ENCODE measurements around the gene ZC3H4.
"Not testable (repeated sequence)": the region's sequence is repeated elsewhere in the genome, so short reads cannot be mapped to it uniquely, and the experiment has no call there.

The ZC3H4 gene

GRCh38 chr19:47107953-47108746, 5.4 kb downstream of the ZC3H4 start:
- no peak for DNase-seq (ENCODE audit: low spot score)

- no peak for DNase-seq (ENCODE audit: low spot score)
Observed at GRCh38 chr19:47107202-47107952, 6.2 kb downstream of the ZC3H4 start.

GRCh38 chr19:47106821-47107201, 6.8 kb downstream of the ZC3H4 start:
- no peak for DNase-seq (ENCODE audit: low spot score)

- no peak for DNase-seq (ENCODE audit: low spot score)
Observed at GRCh38 chr19:47105874-47106273, 7.7 kb downstream of the ZC3H4 start.

- no peak for DNase-seq (ENCODE audit: low spot score)
Observed at GRCh38 chr19:47104680-47105079, 8.9 kb downstream of the ZC3H4 start.

- DNase-seq (ENCODE audit: low spot score) = no peak
Observed at GRCh38 chr19:47102346-47103060, 11.1 kb downstream of the ZC3H4 start.

- not testable (repeated sequence) for DNase-seq (ENCODE audit: low spot score)
Observed at GRCh38 chr19:47101116-47101515, 12.5 kb downstream of the ZC3H4 start.

GRCh38 chr19:47100290-47100689, 13.3 kb downstream of the ZC3H4 start:
- DNase-seq (ENCODE audit: low spot score) = no peak

- DNase-seq (ENCODE audit: low spot score) = no peak
Observed at GRCh38 chr19:47099576-47100050, 14.0 kb downstream of the ZC3H4 start.

GRCh38 chr19:47098608-47099007, 15.0 kb downstream of the ZC3H4 start:
- DNase-seq (ENCODE audit: low spot score) = no peak

- no peak for DNase-seq (ENCODE audit: low spot score)
Observed at GRCh38 chr19:47097396-47098201, 16.0 kb downstream of the ZC3H4 start.

GRCh38 chr19:47096721-47097120, 16.9 kb downstream of the ZC3H4 start:
- DNase-seq (ENCODE audit: low spot score) = no peak

GRCh38 chr19:47096100-47096704, 17.4 kb downstream of the ZC3H4 start:
- no peak for DNase-seq (ENCODE audit: low spot score)

- DNase-seq (ENCODE audit: low spot score) = no peak
Observed at GRCh38 chr19:47095476-47096099, 18.0 kb downstream of the ZC3H4 start.

GRCh38 chr19:47094557-47095475, 18.8 kb downstream of the ZC3H4 start:
- no peak for DNase-seq (ENCODE audit: low spot score)

- no peak for DNase-seq (ENCODE audit: low spot score)
Observed at GRCh38 chr19:47093841-47094240, 19.7 kb downstream of the ZC3H4 start.

GRCh38 chr19:47093254-47093653, 20.3 kb downstream of the ZC3H4 start:
- no peak for DNase-seq (ENCODE audit: low spot score)

- DNase-seq (ENCODE audit: low spot score) = no peak
Observed at GRCh38 chr19:47089767-47090350, 23.7 kb downstream of the ZC3H4 start.

GRCh38 chr19:47086280-47086679, 27.3 kb downstream of the ZC3H4 start:
- DNase-seq (ENCODE audit: low spot score) = no peak

Measured in AG08395 (cell line).